Posterior cingulate gyrus (tissue), 11 donors: ENCODE results near the gene IL20RB.
A peak's percentile ranks its signal among the peaks of the same experiment; 100 is the strongest.

Experiments used
- DNase-seq, 10 donors: peaks; one replicate each; pipeline versions ENCODE4 v3.0.0 to v3.0.0-alpha.2; 2020 to 2021; ENCODE audit warnings: mixed read lengths in 3 of 10
- intact Hi-C: fragments of 100-400 bp; cut with DNase I; formaldehyde crosslinking; loops from one replicate; pipeline ENCODE4 v1.15.1; 2023

Gene IL20RB

GRCh38 chr3:137020888-137021287, 63.1 kb downstream of the IL20RB start:
- intact Hi-C loops: no loop called here
- no peak for DNase-seq

GRCh38 chr3:137024348-137024747, 66.6 kb downstream of the IL20RB start:
- DNase-seq: no peak
- intact Hi-C loops: no loop called here

GRCh38 chr3:137026701-137027100, 68.9 kb downstream of the IL20RB start:
- intact Hi-C loops: no loop called here
- no peak for DNase-seq

GRCh38 chr3:137032465-137033120, 74.8 kb downstream of the IL20RB start:
- DNase-seq: peak; percentile 81 to 98 (median 94)

GRCh38 chr3:137035631-137036030, 77.8 kb downstream of the IL20RB start:
- DNase-seq: no peak
- intact Hi-C loops: loop anchor here (10.0 kb wide), 1 partner anchor 939 kb away; no protein-coding TSS in a partner anchor

More at GRCh38 chr3:137032465-137033120, 74.8 kb downstream of the IL20RB start:
- intact Hi-C loops: loop anchor here (1.0 to 10.0 kb wide), 3 partner anchors 73 to 942 kb away; no protein-coding TSS in a partner anchor

- intact Hi-C loops: loop anchor here (10.0 kb wide), 1 partner anchor 935 kb away; no protein-coding TSS in a partner anchor
- no peak for DNase-seq
Observed at GRCh38 chr3:137039570-137039969, 81.8 kb downstream of the IL20RB start.

GRCh38 chr3:137041251-137041650, 83.5 kb downstream of the IL20RB start:
- intact Hi-C loops: no loop called here

GRCh38 chr3:137041686-137042085, 83.9 kb downstream of the IL20RB start:
- no peak for DNase-seq
- intact Hi-C loops: no loop called here

More at GRCh38 chr3:137041251-137041650, 83.5 kb downstream of the IL20RB start:
- DNase-seq: no peak

- intact Hi-C loops: no loop called here
- no peak for DNase-seq
Observed at GRCh38 chr3:137046747-137047146, 89.0 kb downstream of the IL20RB start.

- intact Hi-C loops: no loop called here
- no peak for DNase-seq
Observed at GRCh38 chr3:137047240-137047639, 89.5 kb downstream of the IL20RB start.

- no peak for DNase-seq
- intact Hi-C loops: no loop called here
Observed at GRCh38 chr3:137050281-137050680, 92.5 kb downstream of the IL20RB start.

GRCh38 chr3:137052298-137052697, 94.5 kb downstream of the IL20RB start:
- intact Hi-C loops: no loop called here
- DNase-seq: no peak
